IMR-90 (cell line): ENCODE data around the gene ZMIZ1.

ENCODE experiments used
- CTCF ChIP-seq: conservative IDR thresholded peaks from 2 replicates; pipeline ENCODE4 v1.5.1; 2012; ENCODE audit warnings: mild to moderate bottlenecking, low read depth, low read length, improper control_type of control experiment
- NFE2L2 ChIP-seq: fragments of 150-350 bp; IDR thresholded peaks from 2 replicates; pipeline ENCODE4 v1.6.1; 2016; ENCODE audit warnings: low read depth, mild to moderate bottlenecking, low read length
- POLR2A ChIP-seq: IDR thresholded peaks from 2 replicates; pipeline ENCODE4 v1.6.1; 2012; ENCODE audit warnings: mild to moderate bottlenecking, low read depth, low read length
- RAD21 ChIP-seq: IDR thresholded peaks from 2 replicates; pipeline ENCODE4 v1.6.1; 2012; ENCODE audit warnings: low read length, improper control_type of control experiment
- RCOR1 ChIP-seq: IDR thresholded peaks from 2 replicates; pipeline ENCODE4 v1.6.1; 2012; ENCODE audit warnings: mild to moderate bottlenecking, low read length, improper control_type of control experiment; ENCODE audit not compliant: insufficient replicate concordance

- peak; percentile 5; the same call in 1 of the 2 replicates for TF ChIP-seq RAD21
- no peak for TF ChIP-seq CTCF
- TF ChIP-seq RCOR1 = no peak
- TF ChIP-seq NFE2L2 = no peak
- TF ChIP-seq POLR2A = 0 out of 2 replicates have a peak, but pooled peaks have one; percentile 14
Measured at GRCh38 chr10:79111427-79111826, 42.7 kb downstream of the ZMIZ1 start.
